ENCODE results near the gene SPCS3. TPM values are rescaled to one million over a fixed set of nuclear protein-coding genes. Genes with fewer than 3 reads are reported as not detected.
A peak's percentile ranks its signal among the peaks of the same experiment; 100 is the strongest.

SPCS3 gene
- total and polyA plus RNA-seq, 2 of the 13 experiments (the other 11 are each of a cell fraction or from before 2014, with no cell fraction given) = 26.3 to 57.0 TPM

DNA sequence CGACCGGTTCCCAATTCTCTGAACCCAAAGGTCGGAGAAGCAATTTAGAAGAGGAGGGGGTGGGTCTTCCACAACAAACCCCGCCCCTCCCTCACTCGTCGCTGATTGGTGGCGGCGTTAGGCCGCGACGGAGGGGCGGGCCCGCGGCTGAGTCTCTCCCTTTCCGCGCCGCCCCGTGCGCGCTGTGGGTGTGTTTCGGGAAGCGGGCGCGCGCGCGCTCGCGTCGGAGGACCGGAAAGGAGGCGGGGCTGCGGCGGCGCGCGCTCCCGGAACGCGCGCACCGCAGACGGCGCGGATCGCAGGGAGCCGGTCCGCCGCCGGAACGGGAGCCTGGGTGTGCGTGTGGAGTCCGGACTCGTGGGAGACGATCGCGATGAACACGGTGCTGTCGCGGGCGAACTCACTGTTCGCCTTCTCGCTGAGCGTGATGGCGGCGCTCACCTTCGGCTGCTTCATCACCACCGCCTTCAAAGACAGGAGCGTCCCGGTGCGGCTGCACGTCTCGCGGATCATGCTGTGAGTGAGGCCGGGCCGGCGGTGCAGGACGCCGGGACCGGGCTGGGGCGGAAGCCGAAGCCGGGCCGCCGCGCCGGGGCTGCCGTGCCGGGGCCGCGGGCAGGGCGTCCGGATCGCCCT lies at the start of gene SPCS3 (continued):
- TF ChIP-seq, protein P1, sequence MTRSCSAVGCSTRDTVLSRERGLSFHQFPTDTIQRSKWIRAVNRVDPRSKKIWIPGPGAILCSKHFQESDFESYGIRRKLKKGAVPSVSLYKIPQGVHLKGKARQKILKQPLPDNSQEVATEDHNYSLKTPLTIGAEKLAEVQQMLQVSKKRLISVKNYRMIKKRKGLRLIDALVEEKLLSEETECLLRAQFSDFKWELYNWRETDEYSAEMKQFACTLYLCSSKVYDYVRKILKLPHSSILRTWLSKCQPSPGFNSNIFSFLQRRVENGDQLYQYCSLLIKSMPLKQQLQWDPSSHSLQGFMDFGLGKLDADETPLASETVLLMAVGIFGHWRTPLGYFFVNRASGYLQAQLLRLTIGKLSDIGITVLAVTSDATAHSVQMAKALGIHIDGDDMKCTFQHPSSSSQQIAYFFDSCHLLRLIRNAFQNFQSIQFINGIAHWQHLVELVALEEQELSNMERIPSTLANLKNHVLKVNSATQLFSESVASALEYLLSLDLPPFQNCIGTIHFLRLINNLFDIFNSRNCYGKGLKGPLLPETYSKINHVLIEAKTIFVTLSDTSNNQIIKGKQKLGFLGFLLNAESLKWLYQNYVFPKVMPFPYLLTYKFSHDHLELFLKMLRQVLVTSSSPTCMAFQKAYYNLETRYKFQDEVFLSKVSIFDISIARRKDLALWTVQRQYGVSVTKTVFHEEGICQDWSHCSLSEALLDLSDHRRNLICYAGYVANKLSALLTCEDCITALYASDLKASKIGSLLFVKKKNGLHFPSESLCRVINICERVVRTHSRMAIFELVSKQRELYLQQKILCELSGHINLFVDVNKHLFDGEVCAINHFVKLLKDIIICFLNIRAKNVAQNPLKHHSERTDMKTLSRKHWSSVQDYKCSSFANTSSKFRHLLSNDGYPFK (CRISPR knock-in tag; IDR thresholded peaks at IDR 0.05; ENCODE audit: borderline replicate concordance) = no peak
- no peak for TF ChIP-seq ZNF878 (CRISPR knock-in tag; IDR thresholded peaks at IDR 0.05)
- no peak for TF ChIP-seq RFXANK (CRISPR knock-in tag; IDR thresholded peaks at IDR 0.05)
- no peak for TF ChIP-seq ZNF740 (CRISPR knock-in tag; IDR thresholded peaks at IDR 0.05)
- no peak for TF ChIP-seq ZBTB42 (CRISPR knock-in tag; IDR thresholded peaks at IDR 0.05)
- TF ChIP-seq RBAK (CRISPR knock-in tag; IDR thresholded peaks at IDR 0.05) = no peak
- no peak for TF ChIP-seq ZNF614 (CRISPR knock-in tag; IDR thresholded peaks at IDR 0.05; ENCODE audit: borderline replicate concordance)
- no peak; the same call in 1 of the 2 replicates for TF ChIP-seq GABPA (IDR thresholded peaks at IDR 0.05; ENCODE audit: low read depth, low read length)
- no peak for TF ChIP-seq GABPA (CRISPR knock-in tag; IDR thresholded peaks at IDR 0.05; ENCODE audit: low read depth)
- TF ChIP-seq RAD21 (CRISPR knock-in tag; IDR thresholded peaks at IDR 0.05) = 0 out of 2 replicates have a peak, but pooled peaks have one; percentile 16
- no peak for TF ChIP-seq ZFAT (CRISPR knock-in tag; conservative IDR thresholded peaks at IDR 0.05)
- TF ChIP-seq JUNB (CRISPR knock-in tag; IDR thresholded peaks at IDR 0.05; ENCODE audit: borderline replicate concordance) = no peak
- 0 out of 2 replicates have a peak, but pooled peaks have one; percentile 27 for TF ChIP-seq ZNF788 (CRISPR knock-in tag; IDR thresholded peaks at IDR 0.05; ENCODE audit: borderline replicate concordance)
- 0 out of 2 replicates have a peak, but pooled peaks have one; percentile 52 for TF ChIP-seq MAZ (IDR thresholded peaks at IDR 0.05; ENCODE audit: borderline replicate concordance, low read depth, low read length)
- TF ChIP-seq MAZ (CRISPR knock-in tag; IDR thresholded peaks at IDR 0.05; ENCODE audit: low read depth) = peak; percentile 52; the same call in 1 of the 2 replicates
- TF ChIP-seq HDAC2 (CRISPR knock-in tag; IDR thresholded peaks at IDR 0.05) = no peak
- TF ChIP-seq, protein P2, sequence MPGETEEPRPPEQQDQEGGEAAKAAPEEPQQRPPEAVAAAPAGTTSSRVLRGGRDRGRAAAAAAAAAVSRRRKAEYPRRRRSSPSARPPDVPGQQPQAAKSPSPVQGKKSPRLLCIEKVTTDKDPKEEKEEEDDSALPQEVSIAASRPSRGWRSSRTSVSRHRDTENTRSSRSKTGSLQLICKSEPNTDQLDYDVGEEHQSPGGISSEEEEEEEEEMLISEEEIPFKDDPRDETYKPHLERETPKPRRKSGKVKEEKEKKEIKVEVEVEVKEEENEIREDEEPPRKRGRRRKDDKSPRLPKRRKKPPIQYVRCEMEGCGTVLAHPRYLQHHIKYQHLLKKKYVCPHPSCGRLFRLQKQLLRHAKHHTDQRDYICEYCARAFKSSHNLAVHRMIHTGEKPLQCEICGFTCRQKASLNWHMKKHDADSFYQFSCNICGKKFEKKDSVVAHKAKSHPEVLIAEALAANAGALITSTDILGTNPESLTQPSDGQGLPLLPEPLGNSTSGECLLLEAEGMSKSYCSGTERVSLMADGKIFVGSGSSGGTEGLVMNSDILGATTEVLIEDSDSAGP (CRISPR knock-in tag; IDR thresholded peaks at IDR 0.05; ENCODE audit: borderline replicate concordance) = peak; percentile 48
- TF ChIP-seq KAT8 (CRISPR knock-in tag; IDR thresholded peaks at IDR 0.05) = peak; percentile 43; the same call in 1 of the 2 replicates
- TF ChIP-seq CERS6 (CRISPR knock-in tag; IDR thresholded peaks at IDR 0.05) = no peak
- no peak for TF ChIP-seq ZBTB49 (CRISPR knock-in tag; IDR thresholded peaks at IDR 0.05; ENCODE audit: borderline replicate concordance)
- TF ChIP-seq ZNF670 (CRISPR knock-in tag; IDR thresholded peaks at IDR 0.05; ENCODE audit: borderline replicate concordance) = no peak
- TF ChIP-seq CENPT (CRISPR knock-in tag; IDR thresholded peaks at IDR 0.05; ENCODE audit: low read depth) = no peak

Data from HepG2 (cell line).